ENCODE measurements around the gene CAVIN1.

- TF ChIP-seq POLR2AphosphoS5 (IDR thresholded peaks at IDR 0.05) (no peak), CTCF (IDR thresholded peaks at IDR 0.05) (no peak)
These were observed 16.3 kb downstream of the CAVIN1 start for GRCh38 chr17:42406615-42407288.
